Urinary bladder (tissue), 4 donors: ENCODE data around the gene PTMA. TPM values are rescaled to one million over a fixed set of nuclear protein-coding genes. Genes with fewer than 3 reads are reported as not detected.

Experiments used
- DNase-seq: peaks from one replicate; pipeline ENCODE4 v3.0.0-alpha.2; 2015; ENCODE audit errors: extremely low spot score
- H3K27ac ChIP-seq: one replicate; pipeline ENCODE4 v1.5.1; 2013; ENCODE audit warnings: low read depth, mild to moderate bottlenecking, moderate library complexity
- H3K36me3 ChIP-seq: one replicate; pipeline ENCODE4 v1.6.1; 2013; ENCODE audit warnings: mild to moderate bottlenecking, moderate library complexity; ENCODE audit not compliant: insufficient read depth
- H3K4me1 ChIP-seq: one replicate; pipeline ENCODE4 v1.6.1; 2013; ENCODE audit warnings: mild to moderate bottlenecking, moderate library complexity; ENCODE audit not compliant: insufficient read depth
- H3K4me3 ChIP-seq: one replicate; pipeline ENCODE4 v1.5.1; 2013; ENCODE audit warnings: low read depth, low read length
- WGBS: extraction: QIAGEN DNeasy Blood & Tissue Kit; methylation state at CpG from one replicate; pipeline ENCODE4 v1.1.7; 2013; 5-methylcytosine and 5-hydroxymethylcytosine counted together
- polyA plus RNA-seq: library from polyadenylated mRNA; stranded (reverse); fragments of 200-250 nt; gene quantifications from one replicate; pipeline ENCODE4 v1.2.3, GENCODE V29; 2013
- total RNA-seq: library from RNA; depleted of rRNA; stranded (reverse); fragments of >200 nt; gene quantifications from one replicate; pipeline ENCODE4 v1.2.3, GENCODE V29; 2014
- donor health status: healthy with polysubstance abuse.
- donor health status: healthy.

PTMA gene
- total and polyA plus RNA-seq, 2 donors, result 778 to 1,510 TPM

DNA sequence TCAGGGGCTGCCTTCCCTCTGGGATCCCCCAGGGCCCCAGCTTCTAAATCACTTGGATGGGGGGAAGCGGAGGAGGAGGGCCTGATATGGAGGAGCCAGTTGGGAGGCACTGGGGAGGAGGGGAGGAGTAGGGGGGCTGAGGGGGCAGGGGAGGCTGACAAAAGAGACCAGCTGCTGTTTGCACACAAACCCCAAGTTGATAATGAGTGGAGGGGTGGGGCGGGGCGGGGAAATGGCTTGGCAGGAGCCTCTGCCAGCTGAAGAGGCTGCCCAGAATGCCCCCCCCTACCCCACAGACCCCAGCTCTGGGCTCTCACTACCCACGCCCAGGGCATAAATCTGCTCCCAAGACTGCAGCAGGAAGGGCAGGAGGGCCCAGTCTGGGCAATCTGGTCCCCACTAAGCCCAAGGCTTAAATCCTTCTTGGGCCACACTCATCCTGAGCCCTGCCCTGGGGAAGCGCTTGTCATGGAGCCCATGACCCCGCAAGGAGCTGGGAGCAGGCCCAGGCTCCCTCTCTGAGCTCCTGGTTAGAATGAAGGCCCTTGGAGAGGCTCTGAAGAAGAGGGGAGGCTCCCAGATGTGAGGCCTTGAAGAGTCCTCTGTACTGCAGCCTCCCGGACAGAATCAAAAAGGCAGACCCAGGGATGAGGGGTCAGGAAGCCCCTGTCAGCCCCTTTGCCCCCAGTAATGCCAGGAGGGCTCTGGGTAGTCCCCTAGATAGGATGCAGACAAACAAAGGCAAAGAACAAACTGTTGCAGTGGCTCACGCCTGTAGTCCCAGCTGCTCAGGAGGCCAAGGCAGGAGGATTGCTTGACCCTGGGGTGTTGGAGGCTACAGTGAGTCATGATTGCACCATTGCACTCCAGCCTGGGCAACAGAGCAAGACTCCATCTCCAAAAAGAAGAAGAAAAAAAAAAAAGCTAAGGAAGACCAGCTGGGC is 24.8 kb upstream of the PTMA start:
- no peak for DNase-seq
- no peak overlapping the region for H3K27ac ChIP-seq
- 89% methylated on average over 8 of the region's 8 CpGs for WGBS

DNA sequence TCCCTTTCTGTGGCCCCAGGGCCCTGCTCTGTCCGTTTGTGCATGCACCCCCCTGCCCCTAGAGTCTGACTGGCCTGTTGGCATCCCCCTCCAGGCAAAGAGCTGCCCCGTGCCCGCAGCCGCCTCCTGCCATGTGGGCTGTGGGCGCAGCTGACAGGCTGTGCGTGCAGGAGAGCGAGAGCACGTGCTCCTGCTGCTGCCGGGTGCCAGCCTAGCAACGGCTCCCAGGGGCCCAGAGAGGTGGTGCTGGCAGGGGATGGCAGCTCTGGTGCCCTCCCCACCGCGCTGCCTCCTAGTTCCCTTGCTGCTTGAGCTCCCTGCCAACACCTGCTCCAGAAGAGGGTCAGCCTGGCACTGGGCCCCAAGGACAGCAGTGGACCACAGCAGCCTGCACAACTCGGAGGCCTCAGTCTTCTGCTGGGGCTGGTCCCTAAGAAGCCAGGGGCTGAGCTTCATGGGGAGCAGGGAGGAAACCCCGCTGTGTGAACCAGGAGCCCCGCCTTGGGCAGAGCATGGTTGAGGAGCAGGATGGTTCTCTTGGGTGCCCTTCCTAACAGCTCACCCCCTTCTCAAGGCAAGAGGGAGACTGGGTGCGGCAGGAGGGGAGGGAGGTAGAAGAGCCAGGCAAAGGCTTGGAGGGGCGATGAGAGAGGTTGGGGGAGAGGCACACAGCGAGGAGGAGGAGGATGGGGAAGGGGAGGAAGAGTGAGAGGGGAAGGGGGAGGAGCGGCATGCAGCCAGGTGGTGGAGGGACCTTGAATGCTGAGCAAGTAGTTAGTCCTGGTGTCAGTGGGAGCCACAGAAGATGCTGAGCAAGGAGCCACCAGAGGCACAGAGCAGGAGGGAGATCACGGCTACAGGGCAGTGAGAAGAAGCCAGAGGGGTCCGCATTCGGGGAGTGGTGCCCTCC is 23.8 kb upstream of the PTMA start:
- no peak for DNase-seq
- no peaks in the 10 kb centered on the region for H3K36me3 ChIP-seq
- WGBS, result 87% methylated on average over 22 of the region's 22 CpGs
- H3K27ac ChIP-seq, result no peak overlapping the region
- H3K4me1 ChIP-seq, result no peaks in the 10 kb centered on the region
- no peak overlapping the region for H3K4me3 ChIP-seq

More for the DNA sequence above, 24.8 kb upstream of the PTMA start:
- H3K36me3 ChIP-seq, result no peaks in the 10 kb centered on the region
- no peak overlapping the region for H3K4me3 ChIP-seq
- H3K4me1 ChIP-seq, result no peaks in the 10 kb centered on the region

DNA sequence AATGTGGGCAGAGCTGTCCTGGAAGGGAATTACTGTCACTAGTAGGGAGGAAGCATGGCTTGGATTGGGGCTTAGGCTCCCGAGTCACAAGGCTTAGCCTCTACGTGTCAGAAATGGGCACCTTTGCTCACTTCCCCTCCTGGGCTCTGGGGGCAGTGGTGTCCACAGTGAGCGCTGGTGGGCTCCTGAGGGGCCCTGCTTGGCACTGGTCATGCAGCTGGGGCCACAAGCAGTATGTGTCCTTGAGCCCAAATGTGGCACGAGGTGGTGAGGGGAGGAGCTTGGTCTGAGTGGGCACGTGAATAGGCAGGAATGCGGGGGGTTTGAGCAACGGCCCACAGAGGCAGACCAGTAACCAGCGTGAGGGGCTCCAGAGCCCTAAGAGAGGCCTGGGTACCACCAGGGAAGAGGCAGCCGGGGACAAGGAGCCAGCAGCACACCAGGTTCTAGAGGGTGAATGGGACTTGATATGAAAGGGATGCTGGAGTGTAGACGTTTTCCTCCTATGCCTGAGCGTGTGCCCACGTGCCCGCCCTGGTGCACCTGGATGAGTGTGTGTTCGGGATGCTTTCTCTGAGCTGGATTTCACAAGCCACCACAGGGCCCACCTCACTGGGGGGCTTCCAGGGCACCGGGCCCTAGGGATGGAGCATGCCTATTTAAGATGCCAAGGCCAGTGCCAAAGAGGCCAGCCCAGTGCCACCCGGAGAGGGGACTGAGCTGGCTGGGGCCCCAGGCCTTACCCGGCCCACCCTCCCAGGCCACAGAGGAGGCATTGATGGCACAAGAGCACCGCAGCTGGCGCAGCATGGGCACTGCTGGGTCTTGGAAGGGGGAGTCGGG is 22.8 kb upstream of the PTMA start:
- no peaks in the 10 kb centered on the region for H3K4me1 ChIP-seq
- WGBS, result 81% methylated on average over 20 of the region's 20 CpGs
- H3K4me3 ChIP-seq, result no peak overlapping the region
- no peak for DNase-seq
- no peaks in the 10 kb centered on the region for H3K36me3 ChIP-seq
- no peak overlapping the region for H3K27ac ChIP-seq

DNA sequence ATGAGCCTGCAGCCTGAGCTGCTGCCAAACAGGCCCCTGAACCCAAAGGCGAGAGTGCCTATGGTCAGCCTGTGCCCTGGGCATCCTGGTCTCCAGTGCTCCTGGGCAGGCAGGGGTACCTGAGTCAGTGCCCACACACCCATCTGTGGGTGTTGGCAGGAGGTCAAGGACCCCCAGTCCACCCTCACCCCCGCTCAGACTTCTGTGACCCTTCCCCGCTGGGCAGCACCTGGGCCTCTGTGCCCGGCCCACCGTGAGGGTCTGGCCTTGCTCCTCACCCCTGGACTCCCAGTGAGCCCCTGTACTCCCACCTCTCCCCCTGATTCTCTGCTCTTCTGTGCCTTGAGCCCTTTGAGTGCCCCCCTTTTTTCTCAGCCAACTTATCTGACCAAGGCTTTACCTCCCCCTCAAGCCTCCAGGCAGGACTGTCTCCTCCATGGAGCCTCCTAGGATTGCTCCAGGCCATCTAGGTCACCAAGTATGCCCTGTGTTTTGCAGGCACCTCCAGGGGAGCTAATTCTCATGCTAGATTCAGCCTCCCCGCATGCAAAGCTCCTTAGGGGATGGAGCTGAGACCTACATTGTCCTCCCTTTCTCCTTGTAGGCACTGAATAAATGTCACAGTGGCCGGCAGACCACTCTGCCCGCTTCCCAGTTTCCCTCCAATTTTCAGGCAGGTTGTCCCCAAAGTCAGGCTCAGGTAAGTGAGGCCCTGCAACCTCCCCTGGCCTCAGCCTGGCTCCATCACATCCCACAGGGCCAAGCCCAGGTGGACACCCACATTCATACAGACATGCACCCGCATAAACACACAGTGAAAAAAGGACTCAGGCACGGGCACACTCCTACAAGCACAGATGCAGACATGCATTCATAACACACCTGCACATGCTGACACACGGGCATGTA is 21.9 kb upstream of the PTMA start:
- no peak for DNase-seq
- no peaks in the 10 kb centered on the region for H3K4me1 ChIP-seq
- H3K27ac ChIP-seq, result no peak overlapping the region
- 88% methylated on average over 11 of the region's 11 CpGs for WGBS
- H3K4me3 ChIP-seq, result no peak overlapping the region
- no peaks in the 10 kb centered on the region for H3K36me3 ChIP-seq

DNA sequence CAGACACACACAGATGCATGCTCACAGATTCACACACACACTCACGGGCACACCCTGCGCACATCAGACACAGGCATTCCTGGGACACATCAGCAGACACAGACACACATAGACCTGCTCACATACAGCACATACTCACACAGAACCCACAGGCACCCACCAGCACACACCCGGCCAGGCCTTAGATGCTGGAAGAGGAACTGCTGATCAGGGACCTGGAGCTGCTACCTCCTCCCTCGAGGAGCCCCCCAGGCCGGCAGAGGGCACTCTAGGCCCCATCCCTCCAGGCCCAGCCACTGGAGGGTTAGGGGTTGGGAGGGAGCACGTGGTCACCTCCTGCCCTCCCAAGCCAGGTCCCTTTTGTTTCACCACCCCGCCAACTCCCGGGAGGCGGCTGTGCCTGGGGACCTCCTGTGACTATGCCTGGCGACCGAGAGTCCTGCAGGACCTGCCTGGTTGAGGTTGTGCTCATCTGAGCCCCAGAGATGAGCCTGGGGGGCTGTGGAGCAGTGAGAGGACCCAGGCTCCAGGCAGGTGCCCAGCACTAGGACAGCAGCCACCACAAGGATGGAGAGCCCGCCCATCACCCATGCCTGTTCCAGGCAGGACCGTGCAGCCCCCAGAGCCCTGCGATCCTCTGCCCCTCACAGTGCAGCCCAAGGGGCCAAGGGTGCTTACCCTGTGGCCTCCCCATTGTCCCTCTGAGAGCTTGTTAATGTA is 21.0 kb upstream of the PTMA start:
- H3K36me3 ChIP-seq, result no peaks in the 10 kb centered on the region
- no peak overlapping the region for H3K4me3 ChIP-seq
- no peaks in the 10 kb centered on the region for H3K4me1 ChIP-seq
- DNase-seq, result no peak
- WGBS, result 43% methylated on average over 14 of the region's 14 CpGs
- H3K27ac ChIP-seq, result no peak overlapping the region

DNA sequence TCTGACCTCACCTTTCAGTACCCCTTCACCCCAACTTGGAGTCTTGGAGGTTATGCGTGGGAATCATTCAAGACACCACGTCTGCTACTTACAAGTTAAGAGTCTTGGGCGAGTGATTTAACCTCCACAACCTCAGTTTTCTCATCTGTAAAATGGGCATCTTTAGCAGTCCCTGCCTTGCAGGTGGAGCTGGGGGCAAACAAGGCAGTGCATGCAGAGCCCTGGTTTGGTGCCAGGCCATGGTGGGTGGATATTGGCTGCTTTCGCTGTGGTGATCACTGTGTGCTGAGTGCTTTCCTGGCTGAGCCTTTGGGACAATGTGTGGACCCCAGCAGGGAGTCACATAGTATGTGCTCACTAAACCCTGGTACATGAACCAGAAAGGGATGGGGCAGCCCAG is 20.4 kb upstream of the PTMA start:
- no peak overlapping the region for H3K4me3 ChIP-seq
- no peaks in the 10 kb centered on the region for H3K4me1 ChIP-seq
- no peak overlapping the region for H3K27ac ChIP-seq
- DNase-seq, result no peak
- H3K36me3 ChIP-seq, result no peaks in the 10 kb centered on the region
- WGBS, result 92% methylated on average over 4 of the region's 4 CpGs

DNA sequence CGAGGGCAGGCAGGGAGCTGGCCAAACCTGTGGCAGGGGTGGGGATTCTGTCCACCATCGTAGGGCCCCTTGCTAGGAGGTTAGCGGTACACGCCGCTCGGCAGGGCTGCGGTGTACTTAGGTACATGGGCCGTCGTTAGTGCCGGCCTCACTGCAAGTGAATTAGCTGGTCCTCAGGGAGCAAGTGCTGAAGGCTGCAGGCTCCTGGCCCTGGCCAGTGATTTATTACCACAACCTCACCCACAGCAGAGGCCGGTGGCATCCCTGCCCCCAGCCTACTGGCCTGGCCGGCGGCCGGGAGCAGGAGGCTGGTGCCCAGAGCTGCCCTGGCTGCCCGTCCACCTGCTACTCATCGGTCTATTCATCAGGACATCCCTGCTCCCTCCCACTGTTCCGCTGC is 19.6 kb upstream of the PTMA start:
- no peak for DNase-seq
- Histone ChIP-seq H3K27ac (no peak overlapping the region), H3K4me3 (no peak overlapping the region), H3K36me3 (no peaks in the 10 kb centered on the region), H3K4me1 (no peaks in the 10 kb centered on the region)
- 84% methylated on average over 17 of the region's 17 CpGs for WGBS

DNA sequence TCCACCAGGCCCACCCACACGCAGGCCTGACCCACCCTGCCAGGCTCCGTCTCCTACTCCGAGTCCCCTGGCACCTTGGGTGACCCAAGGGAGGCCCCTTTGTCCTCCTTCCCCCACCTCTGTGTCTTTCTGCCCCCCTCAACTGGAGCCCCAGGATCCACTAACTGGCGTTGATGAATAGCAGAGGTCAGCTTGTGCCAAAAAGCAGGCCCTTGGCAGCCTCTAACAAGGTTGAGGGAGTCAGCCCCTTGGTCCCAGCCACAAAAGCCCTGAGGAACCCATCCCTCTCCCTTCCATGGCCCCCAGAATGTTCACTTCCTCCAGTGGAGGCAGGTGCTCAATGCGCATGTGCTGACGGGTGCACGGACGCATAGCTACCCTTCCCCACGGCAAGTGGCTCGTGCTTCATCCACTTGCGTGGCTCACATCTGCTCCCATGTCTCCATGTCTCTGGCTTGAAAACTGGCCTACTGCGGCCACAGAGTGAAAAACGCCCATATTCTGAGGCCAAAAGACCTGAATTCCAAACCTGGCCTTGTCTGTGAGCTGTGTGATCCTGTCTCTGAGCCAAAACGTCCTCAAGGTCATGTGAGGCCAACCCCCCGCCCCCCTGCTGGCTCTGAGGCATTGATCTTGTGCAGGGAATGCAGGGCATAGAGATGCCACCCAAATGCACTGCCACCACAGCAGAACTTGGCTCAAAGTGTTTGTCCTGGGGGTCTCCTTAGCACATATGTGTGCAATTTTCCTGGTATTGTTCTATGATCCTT is 19.0 kb upstream of the PTMA start:
- Histone ChIP-seq H3K4me1 (no peaks in the 10 kb centered on the region), H3K36me3 (no peaks in the 10 kb centered on the region), H3K27ac (no peak overlapping the region), H3K4me3 (no peak overlapping the region)
- WGBS, result 81% methylated on average over 15 of the region's 15 CpGs
- DNase-seq, result no peak

DNA sequence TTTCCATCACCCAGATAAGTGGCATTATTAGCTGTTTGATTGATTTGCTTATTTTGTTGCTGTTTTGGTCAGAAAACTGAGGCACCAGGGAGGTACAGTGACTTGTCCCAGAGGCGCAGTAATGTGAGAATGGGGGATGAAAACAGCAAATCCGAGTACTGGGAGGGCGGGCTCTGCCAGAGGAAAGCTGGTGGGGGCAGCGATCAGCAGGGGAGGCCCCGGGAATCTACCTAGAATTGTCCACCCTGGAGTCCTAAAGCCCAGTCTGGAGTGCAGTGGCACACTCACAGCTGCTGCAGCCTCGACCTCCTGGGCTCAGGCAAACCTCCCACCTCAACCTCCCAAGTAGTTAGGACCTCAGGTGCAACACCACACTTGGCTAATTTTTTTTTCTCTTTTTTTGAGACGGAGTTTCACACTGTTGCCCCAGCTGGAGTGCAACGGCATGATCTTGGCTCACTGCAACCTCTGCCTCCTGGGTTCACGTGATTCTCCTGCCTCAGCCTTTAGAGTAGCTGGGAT is 17.0 kb upstream of the PTMA start:
- H3K27ac ChIP-seq, result no peak overlapping the region
- H3K4me3 ChIP-seq, result no peak overlapping the region
- H3K4me1 ChIP-seq, result no peaks in the 10 kb centered on the region
- no peaks in the 10 kb centered on the region for H3K36me3 ChIP-seq
- DNase-seq, result no peak
- WGBS, result 54% methylated on average over 9 of the region's 9 CpGs

DNA sequence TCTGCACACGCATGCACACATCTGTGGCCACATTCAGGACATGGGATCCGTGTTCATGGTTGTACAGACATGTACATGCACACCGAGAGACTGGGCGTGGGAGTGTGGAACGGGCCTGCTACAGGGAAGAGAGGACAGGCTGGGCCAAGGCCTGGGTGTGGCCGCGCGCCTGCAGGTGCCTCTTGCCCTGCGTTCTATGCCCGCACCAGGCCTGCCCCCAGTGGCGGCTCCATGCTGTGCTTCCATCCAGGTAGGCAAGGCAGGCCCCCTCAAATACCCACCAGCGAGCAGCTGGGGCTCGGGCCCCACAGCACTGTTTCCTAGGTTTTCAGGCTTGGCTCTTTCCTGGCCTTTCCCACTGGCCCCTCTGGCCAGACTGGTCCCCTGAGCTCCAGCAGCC is 15.5 kb upstream of the PTMA start:
- H3K4me3 ChIP-seq, result no peak overlapping the region
- no peak for DNase-seq
- no peaks in the 10 kb centered on the region for H3K4me1 ChIP-seq
- WGBS, result 95% methylated on average over 13 of the region's 13 CpGs
- no peak overlapping the region for H3K27ac ChIP-seq
- H3K36me3 ChIP-seq, result no peaks in the 10 kb centered on the region

DNA sequence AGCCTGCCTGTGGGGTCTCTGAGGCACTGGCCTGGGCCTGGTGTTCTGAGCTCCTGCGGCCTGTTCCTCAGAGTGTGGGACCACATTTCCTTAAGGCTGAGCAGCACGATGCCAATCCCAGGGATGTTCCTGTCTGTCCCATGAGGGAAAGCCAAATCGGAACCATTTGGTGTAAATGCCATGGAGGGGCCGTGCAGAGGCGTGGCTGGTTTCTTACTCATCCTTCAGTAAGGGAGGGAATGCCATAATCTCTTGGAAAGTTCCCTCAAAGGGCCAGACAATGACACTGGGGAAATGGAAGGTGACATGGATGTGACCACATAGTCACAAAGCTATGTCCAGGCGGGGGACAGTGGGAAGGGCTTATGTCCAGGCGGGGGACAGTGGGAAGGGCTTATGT is 14.4 kb upstream of the PTMA start:
- Histone ChIP-seq H3K4me3 (no peak overlapping the region), H3K4me1 (no peaks in the 10 kb centered on the region), H3K27ac (no peak overlapping the region), H3K36me3 (no peaks in the 10 kb centered on the region)
- DNase-seq, result no peak
- 90% methylated on average over 7 of the region's 7 CpGs for WGBS
